IPS-20b (cell line): ENCODE measurements around the gene DCPS.
A peak's percentile ranks its signal among the peaks of the same experiment; 100 is the strongest.
"Not testable (repeated sequence)": the region's sequence is repeated elsewhere in the genome, so short reads cannot be mapped to it uniquely, and the experiment has no call there.

Experiments used
- H3K27ac ChIP-seq: one replicate; pipeline ENCODE4 v1.5.1; 2013; ENCODE audit warnings: low read length
- H3K27me3 ChIP-seq: 2 replicates; pipeline ENCODE4 v1.6.1; 2013; ENCODE audit warnings: mild to moderate bottlenecking, low read length, inconsistent platforms; ENCODE audit not compliant: insufficient read depth
- H3K36me3 ChIP-seq: 2 replicates; pipeline ENCODE4 v1.6.1; 2013; ENCODE audit warnings: low read depth, mild to moderate bottlenecking, inconsistent platforms, low read length, moderate library complexity; ENCODE audit not compliant: insufficient read depth
- H3K4me1 ChIP-seq: 2 replicates; pipeline ENCODE4 v1.6.1; 2013; ENCODE audit warnings: mild to moderate bottlenecking, control low read depth, inconsistent platforms, low read length, moderate library complexity; ENCODE audit not compliant: insufficient read depth
- H3K4me3 ChIP-seq: 2 replicates; pipeline ENCODE4 v1.5.1; 2013; ENCODE audit warnings: mild to moderate bottlenecking, low read length, inconsistent platforms
- H3K9ac ChIP-seq: 2 replicates; pipeline ENCODE4 v1.6.1; 2013; ENCODE audit warnings: low read depth, mild to moderate bottlenecking, inconsistent platforms, low read length, moderate library complexity
- H3K9me3 ChIP-seq: 2 replicates; pipeline ENCODE4 v1.6.1; 2013; ENCODE audit warnings: mild to moderate bottlenecking, low read depth, low read length, inconsistent platforms; ENCODE audit not compliant: insufficient read depth

The DCPS gene

GRCh38 chr11:126290887-126291286 is 13.0 kb upstream of the DCPS start:
- no peak overlapping the region for H3K9ac ChIP-seq
- H3K27ac ChIP-seq: no peak overlapping the region
- no peaks in the 10 kb centered on the region for H3K4me1 ChIP-seq
- H3K4me3 ChIP-seq: no peak overlapping the region
- no peaks in the 10 kb centered on the region for H3K27me3 ChIP-seq
- H3K36me3 ChIP-seq: peaks cover 20% of the 10 kb centered on the region
- H3K9me3 ChIP-seq: no peaks in the 10 kb centered on the region

- H3K9me3 ChIP-seq: no peaks in the 10 kb centered on the region
- H3K4me3 ChIP-seq: no peak overlapping the region
- no peaks in the 10 kb centered on the region for H3K4me1 ChIP-seq
- no peak overlapping the region for H3K27ac ChIP-seq
- H3K9ac ChIP-seq: no peak overlapping the region
- H3K27me3 ChIP-seq: no peaks in the 10 kb centered on the region
- H3K36me3 ChIP-seq: peaks cover 23% of the 10 kb centered on the region
These were observed 10.1 kb upstream of the DCPS start for GRCh38 chr11:126293726-126294125.

GRCh38 chr11:126297004-126297403 is 6.9 kb upstream of the DCPS start:
- H3K27me3 ChIP-seq: no peaks in the 10 kb centered on the region
- H3K4me3 ChIP-seq: no peak overlapping the region
- H3K4me1 ChIP-seq: no peaks in the 10 kb centered on the region
- no peak overlapping the region for H3K9ac ChIP-seq
- no peaks in the 10 kb centered on the region for H3K9me3 ChIP-seq
- no peak overlapping the region for H3K27ac ChIP-seq
- peaks cover 24% of the 10 kb centered on the region for H3K36me3 ChIP-seq

GRCh38 chr11:126304457-126305075 is 706 bp downstream of the DCPS start:
- Histone ChIP-seq H3K36me3 (peaks cover 6% of the 10 kb centered on the region; the same call in 1 of the 2 replicates), H3K9me3 (no peaks in the 10 kb centered on the region), H3K9ac (peak overlapping the region; percentile 97), H3K27me3 (no peaks in the 10 kb centered on the region), H3K4me1 (0 out of 2 replicates have a peak, but pooled peaks cover 5% of the 10 kb centered on the region), H3K4me3 (peak overlapping the region; percentile 84), H3K27ac (peak overlapping the region; percentile 95)

GRCh38 chr11:126305699-126306098 is 1.8 kb downstream of the DCPS start:
- Histone ChIP-seq H3K36me3 (peaks cover 6% of the 10 kb centered on the region; the same call in 1 of the 2 replicates), H3K4me1 (0 out of 2 replicates have a peak, but pooled peaks cover 5% of the 10 kb centered on the region), H3K9ac (no peak overlapping the region), H3K27ac (no peak overlapping the region), H3K27me3 (no peaks in the 10 kb centered on the region), H3K4me3 (no peak overlapping the region), H3K9me3 (no peaks in the 10 kb centered on the region)

GRCh38 chr11:126307706-126308105 is 3.8 kb downstream of the DCPS start:
- Histone ChIP-seq H3K4me3 (no peak overlapping the region), H3K4me1 (0 out of 2 replicates have a peak, but pooled peaks cover 5% of the 10 kb centered on the region), H3K27ac (no peak overlapping the region), H3K9me3 (no peaks in the 10 kb centered on the region), H3K36me3 (peaks cover 6% of the 10 kb centered on the region; the same call in 1 of the 2 replicates), H3K27me3 (no peaks in the 10 kb centered on the region), H3K9ac (no peak overlapping the region)

GRCh38 chr11:126308271-126308671 is 4.4 kb downstream of the DCPS start:
- no peaks in the 10 kb centered on the region for H3K27me3 ChIP-seq
- no peaks in the 10 kb centered on the region for H3K9me3 ChIP-seq
- H3K27ac ChIP-seq: no peak overlapping the region
- peaks cover 6% of the 10 kb centered on the region; the same call in 1 of the 2 replicates for H3K36me3 ChIP-seq
- H3K4me3 ChIP-seq: no peak overlapping the region
- H3K9ac ChIP-seq: no peak overlapping the region
- 0 out of 2 replicates have a peak, but pooled peaks cover 5% of the 10 kb centered on the region for H3K4me1 ChIP-seq

- not testable (repeated sequence) for H3K27ac ChIP-seq
These were observed 4.9 kb downstream of the DCPS start for GRCh38 chr11:126308771-126309170.

GRCh38 chr11:126310200-126310991 is 6.5 kb downstream of the DCPS start:
- no peak overlapping the region for H3K27ac ChIP-seq
- no peaks in the 10 kb centered on the region for H3K4me1 ChIP-seq
- no peaks in the 10 kb centered on the region for H3K27me3 ChIP-seq
- H3K36me3 ChIP-seq: peaks cover 6% of the 10 kb centered on the region; the same call in 1 of the 2 replicates
- H3K9ac ChIP-seq: no peak overlapping the region
- H3K4me3 ChIP-seq: no peak overlapping the region
- no peaks in the 10 kb centered on the region for H3K9me3 ChIP-seq

More at GRCh38 chr11:126308771-126309170, 4.9 kb downstream of the DCPS start:
- not testable (repeated sequence) for H3K9me3 ChIP-seq, H3K4me1 ChIP-seq, H3K36me3 ChIP-seq, H3K4me3 ChIP-seq, H3K27me3 ChIP-seq, H3K9ac ChIP-seq

GRCh38 chr11:126310992-126311310 is 7.1 kb downstream of the DCPS start:
- no peak overlapping the region for H3K27ac ChIP-seq
- no peak overlapping the region for H3K4me3 ChIP-seq
- peaks cover 6% of the 10 kb centered on the region; the same call in 1 of the 2 replicates for H3K36me3 ChIP-seq
- H3K9me3 ChIP-seq: no peaks in the 10 kb centered on the region
- no peaks in the 10 kb centered on the region for H3K27me3 ChIP-seq
- H3K9ac ChIP-seq: no peak overlapping the region
- no peaks in the 10 kb centered on the region for H3K4me1 ChIP-seq

GRCh38 chr11:126311401-126312291 is 7.8 kb downstream of the DCPS start:
- Histone ChIP-seq H3K4me3 (no peak overlapping the region), H3K4me1 (no peaks in the 10 kb centered on the region), H3K36me3 (peaks cover 6% of the 10 kb centered on the region; the same call in 1 of the 2 replicates)

More at GRCh38 chr11:126311401-126312291, 7.8 kb downstream of the DCPS start:
- Histone ChIP-seq H3K27ac (no peak overlapping the region), H3K9ac (no peak overlapping the region), H3K27me3 (no peaks in the 10 kb centered on the region), H3K9me3 (no peaks in the 10 kb centered on the region)
